GM13977 (cell line): Measurements from ENCODE around the gene PDCD1LG2.

Experiments
- DNase-seq: peaks from one replicate; pipeline ENCODE4 v3.0.0; 2012; ENCODE audit warnings: low spot score
- in situ Hi-C: fragments of 300-500 bp; cut with MboI; formaldehyde crosslinking; loops from one replicate; pipeline ENCODE4 v1.12.0; 2022; ENCODE audit warnings: low sequenced_read_pairs, low pct_unique_long_range_greater_than_20kb, mixed read lengths, inconsistent platforms; ENCODE audit not compliant: unreplicated experiment
- TF ChIP-seq, protein P1 (sequence below): IDR thresholded peaks from 2 replicates; pipeline ENCODE4 v1.5.1; 2012; ENCODE audit warnings: mild to moderate bottlenecking, control low read depth; ENCODE audit not compliant: insufficient read depth; ENCODE audit errors: extremely low read depth, missing control alignments

Gene PDCD1LG2

DNA sequence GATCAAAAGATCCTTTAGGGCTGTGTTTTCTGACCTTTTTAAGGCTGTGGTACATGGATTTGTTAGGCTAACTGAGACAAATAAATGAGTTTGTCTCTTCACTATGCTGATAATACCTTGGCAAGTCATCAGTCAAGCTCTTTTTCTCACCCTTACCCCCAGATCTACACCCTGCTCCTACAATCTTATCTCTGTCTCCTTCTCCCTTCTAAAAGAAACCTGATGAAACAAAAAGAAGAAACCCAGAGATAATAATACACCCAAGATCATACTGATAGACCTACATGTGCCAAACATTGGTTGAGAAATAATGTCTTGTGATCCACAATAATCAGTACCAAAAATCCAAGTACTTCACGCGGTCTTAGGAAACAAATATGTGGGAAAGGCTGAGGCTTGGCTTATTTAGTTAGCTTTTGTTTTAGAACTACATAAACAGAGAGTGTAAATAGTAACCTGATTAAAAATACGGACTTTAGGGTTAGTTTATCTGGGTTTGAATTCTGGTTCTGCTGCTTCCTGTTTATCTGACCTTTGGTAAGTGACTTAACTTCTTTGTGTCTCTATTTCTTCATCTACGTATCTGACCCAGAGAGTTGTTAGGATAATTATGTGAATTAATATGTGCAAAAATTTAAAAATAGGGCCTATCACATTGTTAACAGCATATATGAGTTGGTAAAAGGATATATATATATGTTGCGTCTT, 24.8 kb upstream of the PDCD1LG2 start:
- no peak for DNase-seq
- TF ChIP-seq, protein P1, sequence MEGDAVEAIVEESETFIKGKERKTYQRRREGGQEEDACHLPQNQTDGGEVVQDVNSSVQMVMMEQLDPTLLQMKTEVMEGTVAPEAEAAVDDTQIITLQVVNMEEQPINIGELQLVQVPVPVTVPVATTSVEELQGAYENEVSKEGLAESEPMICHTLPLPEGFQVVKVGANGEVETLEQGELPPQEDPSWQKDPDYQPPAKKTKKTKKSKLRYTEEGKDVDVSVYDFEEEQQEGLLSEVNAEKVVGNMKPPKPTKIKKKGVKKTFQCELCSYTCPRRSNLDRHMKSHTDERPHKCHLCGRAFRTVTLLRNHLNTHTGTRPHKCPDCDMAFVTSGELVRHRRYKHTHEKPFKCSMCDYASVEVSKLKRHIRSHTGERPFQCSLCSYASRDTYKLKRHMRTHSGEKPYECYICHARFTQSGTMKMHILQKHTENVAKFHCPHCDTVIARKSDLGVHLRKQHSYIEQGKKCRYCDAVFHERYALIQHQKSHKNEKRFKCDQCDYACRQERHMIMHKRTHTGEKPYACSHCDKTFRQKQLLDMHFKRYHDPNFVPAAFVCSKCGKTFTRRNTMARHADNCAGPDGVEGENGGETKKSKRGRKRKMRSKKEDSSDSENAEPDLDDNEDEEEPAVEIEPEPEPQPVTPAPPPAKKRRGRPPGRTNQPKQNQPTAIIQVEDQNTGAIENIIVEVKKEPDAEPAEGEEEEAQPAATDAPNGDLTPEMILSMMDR: no peak
- in situ Hi-C loops: no loop called here

DNA sequence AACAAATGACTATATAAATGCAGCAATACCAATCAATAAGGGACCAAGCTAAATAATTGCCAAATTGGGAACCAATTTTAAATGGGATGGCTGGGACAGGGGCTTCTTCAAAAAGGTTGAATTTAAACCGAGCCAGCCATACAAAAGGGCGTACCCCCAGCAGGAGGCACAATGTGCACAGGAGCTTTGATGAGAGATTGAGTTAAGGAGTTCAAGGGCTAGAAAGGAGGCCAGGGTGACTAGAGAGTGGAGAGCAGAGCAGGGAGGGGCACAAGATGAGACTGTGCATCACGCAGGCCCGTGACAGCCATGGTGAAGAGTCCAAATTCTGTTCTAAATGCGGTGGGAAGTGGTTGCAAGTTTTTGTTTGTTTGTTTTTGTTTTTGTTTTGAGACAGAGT, 23.3 kb upstream of the PDCD1LG2 start:
- TF ChIP-seq, protein P1: no peak
- in situ Hi-C loops: no loop called here
- DNase-seq: no peak

DNA sequence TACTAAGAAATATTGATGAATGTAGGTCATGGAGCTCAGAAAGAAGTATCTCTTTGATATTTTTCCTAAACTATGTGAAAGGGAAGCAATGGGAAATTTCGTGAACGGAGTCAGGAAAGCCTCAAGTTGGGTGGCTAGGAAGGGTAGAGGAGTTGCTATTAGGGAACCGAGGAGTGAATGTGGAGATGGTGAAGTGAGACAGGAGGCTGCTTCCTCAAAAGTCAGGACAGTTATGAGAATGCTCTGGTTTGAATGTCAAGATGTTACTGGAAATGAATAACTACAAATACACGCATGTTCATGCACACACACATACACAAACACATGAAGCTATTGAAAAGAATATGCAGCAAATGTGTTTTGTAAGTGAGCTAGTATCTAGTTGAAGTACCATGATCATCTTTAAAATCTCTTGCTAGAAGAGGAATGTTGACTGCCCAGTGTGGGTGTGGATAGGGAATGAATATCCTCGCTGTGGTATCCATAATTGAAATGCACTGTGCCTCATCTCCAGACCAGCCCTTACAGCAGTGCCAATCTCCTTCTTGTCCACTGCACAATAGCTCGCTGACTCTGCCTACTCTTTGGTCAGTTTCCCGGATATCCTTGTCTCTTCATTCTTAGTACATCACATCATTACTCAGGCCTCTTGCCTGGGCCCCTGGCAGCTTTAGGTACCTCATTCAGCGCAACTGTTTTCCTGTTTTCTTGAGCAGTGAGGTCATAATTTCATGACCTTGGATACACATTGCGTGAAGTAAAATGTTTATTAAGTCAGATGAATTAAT, 21.9 kb upstream of the PDCD1LG2 start:
- DNase-seq: no peak
- in situ Hi-C loops: no loop called here
- TF ChIP-seq, protein P1: no peak

DNA sequence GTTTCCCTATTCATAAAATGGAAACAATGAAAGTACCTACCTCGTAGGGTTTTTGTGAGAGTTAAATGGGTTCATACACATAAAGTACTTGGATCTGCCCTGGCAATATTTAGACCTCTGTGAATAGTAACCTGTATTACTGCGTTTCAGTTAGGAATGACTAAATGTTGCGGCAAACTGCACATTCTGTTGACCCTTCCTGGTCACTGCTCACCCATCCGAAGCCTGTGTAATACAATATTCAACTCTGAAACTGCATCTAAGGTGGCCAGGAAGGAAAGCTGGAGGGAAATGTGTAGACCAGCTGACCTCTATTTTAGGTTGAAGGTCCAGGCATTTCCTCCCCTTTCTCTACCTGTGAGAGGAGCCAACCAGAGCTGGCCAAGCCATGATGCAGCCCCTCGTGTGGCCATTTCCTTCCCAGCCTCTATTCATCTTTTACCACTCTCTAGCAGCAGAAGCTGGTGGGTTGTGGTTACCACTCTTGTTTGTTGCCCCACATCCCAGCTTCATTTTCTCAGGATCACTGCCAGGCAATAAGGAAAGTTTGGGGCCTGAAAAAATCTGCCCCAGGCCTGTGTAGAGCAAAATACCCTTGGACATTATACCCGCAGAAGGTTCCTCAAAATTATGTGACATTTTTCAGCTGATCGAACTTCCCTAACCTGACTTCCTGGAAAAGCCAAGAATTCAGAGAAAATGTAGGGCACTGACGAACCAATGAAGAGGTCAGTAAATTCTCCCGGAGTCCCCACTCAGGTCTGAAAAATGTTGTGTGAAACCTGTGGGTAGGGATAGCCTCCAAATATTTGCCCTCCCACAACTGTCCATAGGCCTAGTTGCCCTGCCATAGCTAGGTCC, 20.5 kb upstream of the PDCD1LG2 start:
- TF ChIP-seq, protein P1: no peak
- no peak for DNase-seq
- in situ Hi-C loops: no loop called here

DNA sequence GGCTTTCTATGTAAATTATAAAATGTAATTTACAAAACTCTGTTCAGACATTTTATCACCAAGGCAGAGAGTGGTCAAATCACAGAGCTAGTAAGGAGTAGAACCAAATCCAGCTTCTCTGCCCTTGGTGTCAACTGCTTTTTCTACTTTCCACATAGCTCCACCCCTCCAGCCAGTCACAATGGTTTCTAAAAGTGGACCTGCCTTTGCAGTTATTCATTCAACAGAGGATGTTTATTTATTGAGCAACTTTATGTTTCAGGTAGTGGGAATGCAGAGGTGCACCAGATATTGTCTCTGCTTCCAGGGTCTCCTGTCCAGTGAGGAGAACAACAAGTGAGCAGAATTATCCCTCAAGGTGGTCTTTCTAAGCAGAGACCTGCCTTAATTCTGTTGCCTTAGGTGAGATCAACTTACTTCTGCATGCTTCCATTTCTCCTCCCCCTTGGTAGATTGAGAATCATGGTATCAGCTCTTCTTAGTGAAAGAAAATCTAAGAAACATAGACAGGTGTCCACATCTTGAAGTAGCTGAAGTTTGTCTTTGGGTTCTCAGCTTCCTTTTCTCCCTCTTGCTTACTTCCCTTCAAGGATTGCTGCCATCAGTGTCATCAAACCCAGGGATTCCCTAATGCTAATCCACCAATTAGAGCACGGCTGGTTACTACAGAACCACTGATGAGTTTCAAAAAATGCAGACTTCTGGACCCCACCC, 17.2 kb upstream of the PDCD1LG2 start:
- TF ChIP-seq, protein P1: no peak
- no peak for DNase-seq
- in situ Hi-C loops: no loop called here
